Activated CD8-positive, alpha-beta memory T cell treated with anti-CD3 and anti-CD28 coated beads, Interleukin-2, amount 50 U/mL, for 48 hours (primary cell): Measurements from ENCODE around the gene ZC3H11A.
"Not testable (repeated sequence)": the region's sequence is repeated elsewhere in the genome, so short reads cannot be mapped to it uniquely, and the experiment has no call there.

Source experiments
- DNase-seq: peaks from one replicate; pipeline ENCODE4 v3.0.0-alpha.2; 2020

ZC3H11A gene

DNA sequence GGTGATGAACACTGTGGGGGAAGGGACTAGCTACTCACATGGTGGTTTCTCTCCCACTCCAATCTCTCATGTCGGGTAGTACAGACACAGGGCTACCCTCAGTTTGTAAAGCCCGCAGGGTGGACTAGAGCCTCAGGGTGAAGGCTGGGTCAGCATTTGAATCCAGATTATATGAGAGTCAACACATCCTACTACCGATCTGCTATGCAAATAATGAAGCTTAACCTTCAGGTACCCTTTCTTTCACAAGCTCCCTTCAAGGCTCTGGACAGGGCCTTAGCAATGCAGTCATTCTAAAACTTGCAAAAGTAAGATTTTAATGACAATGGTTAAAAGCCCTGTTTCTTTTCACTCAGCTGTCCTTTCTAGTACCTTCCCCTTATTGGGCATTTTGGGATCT lies 5.5 kb upstream of the ZC3H11A start:
- no peak for DNase-seq

DNA sequence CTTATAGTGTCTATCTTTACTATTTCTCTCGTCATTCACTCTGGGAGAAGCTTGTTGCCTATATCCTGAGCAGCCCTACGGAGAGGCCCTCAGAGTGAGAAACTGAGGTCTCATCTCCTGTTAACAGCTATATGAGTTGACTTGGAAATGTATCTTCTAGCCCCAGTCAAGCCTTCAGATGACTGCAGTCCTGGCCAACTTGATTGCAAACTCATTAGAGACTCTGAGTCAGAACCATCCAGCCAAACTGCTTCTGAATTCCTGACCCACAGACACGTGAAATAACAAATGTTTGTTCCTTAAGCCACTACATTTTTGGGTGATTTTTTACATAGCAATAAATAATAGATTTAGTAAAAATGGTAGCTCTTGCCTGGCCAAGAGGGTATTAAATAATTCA lies 3.9 kb upstream of the ZC3H11A start:
- peak; percentile 13 for DNase-seq

DNA sequence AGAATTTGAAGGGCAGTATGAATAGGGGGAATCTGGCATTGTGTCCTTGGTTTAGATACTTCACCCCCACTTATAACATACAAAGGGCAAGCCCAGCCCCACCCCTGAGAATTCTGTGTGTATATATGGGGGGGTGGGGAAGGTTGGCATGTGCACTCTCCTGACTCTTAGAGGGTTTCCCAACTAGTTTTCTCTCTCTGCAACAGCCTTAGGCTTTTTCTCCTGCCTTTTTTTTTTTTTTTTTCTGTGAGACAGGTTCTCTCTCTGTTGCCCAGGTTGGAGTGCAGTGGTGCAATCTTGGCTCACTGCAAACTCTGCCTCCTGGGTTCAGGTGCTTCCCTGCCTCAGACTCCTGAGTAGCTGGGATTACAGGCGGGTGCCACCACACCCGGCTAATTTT lies 2.9 kb upstream of the ZC3H11A start:
- DNase-seq, result no peak

DNA sequence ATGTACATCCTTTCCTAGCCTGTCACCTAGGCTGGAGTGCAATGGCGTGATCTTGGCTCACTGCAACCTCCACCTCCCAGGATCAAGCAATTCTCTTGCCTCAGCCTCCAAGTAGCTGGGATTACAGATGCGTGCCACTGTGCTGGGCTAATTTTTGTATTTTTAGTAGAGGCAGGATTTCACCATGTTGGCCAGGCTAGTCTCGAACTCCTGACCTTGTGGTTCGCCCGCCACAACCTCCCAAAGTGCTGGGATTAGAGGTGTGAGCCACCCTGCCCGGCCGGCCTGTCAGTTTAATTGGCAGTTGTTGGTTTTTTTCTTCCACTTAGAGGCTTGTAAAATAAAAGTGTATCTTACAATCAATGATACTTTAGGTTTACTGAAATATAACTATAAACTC lies 1.9 kb upstream of the ZC3H11A start:
- peak; percentile 41 for DNase-seq

DNA sequence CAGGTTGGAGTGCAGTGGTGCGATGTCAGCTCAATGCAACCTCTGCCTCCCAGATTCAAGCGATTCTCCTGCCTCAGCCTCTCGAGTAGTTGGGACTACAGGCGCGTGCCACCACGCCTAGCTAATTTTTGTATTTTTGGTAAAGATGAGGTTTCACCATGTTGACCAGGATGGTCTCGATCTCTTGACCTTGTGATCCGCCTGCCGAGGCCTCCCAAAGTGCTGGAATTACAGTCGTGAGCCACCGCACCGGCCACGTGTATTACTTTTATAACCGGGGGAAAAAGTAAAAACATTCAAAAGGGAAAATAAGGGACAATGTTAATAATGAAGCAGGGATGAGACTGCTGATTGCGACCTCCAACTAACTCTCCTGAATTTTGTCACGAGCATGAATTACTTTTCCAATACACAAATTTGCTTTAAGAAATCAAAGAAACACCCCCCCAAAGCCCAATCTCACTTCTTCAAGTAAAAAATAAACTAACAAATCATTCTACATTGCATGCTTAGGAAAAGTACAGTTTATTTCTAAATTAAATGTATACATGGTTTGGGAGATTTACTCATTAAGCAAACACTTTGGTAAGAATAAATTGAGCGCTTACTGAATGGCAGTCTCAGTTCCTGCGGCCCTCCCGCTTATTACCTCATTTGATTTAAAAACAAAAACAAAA lies 521 bp upstream of the ZC3H11A start:
- peak; percentile 46 for DNase-seq

DNA sequence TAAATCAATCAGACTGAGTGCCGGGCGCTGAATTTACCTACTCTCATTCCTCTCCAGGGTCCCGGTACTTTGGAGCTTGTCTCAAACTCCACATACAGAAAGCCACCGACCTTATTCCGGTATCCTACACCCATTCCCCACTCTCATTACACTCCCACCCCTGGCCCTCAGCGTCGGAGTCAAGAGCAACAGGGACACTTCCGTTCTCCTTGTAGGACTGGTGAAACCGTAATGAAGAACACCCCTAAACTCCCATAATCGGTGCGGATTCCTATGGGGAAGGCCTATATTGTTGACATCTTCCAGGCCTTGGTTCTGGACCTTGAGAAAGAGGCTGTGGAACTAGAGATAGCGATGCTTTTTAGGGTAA lies 798 bp downstream of the ZC3H11A start:
- peak; percentile 65 for DNase-seq

DNA sequence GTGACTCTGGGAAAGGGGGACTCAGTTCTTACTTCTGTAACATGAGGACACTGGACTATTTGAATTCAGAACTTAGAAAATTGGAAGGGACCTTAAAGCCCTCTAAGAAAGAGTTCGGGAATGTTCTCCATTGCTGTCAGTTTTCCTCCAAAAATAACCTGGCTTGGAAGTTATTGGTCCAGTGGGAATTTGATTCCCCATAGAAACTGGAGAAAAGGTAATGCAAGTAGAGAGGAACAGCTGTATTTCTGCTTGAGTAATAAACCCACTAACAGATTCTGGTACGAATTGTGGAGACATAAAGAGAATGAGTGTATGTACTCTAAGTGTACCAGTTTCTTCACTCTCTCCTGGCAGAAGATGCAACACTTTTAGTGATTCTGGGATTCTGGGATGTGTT lies 1.8 kb downstream of the ZC3H11A start:
- no peak for DNase-seq

DNA sequence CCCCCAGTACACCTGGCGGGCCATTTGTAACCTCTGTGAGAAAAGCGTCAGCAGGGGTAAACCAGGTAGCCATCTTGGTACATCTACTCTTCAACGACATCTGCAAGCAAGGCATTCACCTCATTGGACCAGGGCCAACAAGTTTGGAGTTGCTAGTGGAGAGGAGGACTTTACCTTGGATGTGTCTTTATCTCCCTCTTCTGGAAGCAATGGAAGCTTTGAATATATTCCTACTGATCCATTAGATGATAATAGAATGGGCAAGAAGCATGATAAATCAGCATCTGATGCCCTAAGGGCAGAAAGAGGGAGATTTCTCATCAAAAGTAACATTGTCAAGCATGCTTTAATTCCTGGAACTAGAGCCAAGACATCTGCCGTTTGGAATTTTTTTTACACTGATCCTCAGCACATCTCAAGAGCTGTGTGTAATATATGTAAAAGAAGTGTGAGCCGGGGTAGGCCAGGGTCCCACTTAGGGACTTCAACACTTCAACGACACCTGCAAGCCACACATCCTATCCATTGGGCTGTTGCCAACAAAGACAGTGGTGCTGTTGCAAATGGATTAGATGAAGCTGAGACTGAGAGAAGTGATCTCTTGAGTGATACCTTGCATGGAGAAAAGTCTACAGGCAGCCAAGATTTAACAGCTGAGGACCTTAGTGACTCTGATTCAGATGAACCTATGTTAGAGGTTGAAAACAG lies 2.7 kb downstream of the ZC3H11A start:
- DNase-seq, result no peak

DNA sequence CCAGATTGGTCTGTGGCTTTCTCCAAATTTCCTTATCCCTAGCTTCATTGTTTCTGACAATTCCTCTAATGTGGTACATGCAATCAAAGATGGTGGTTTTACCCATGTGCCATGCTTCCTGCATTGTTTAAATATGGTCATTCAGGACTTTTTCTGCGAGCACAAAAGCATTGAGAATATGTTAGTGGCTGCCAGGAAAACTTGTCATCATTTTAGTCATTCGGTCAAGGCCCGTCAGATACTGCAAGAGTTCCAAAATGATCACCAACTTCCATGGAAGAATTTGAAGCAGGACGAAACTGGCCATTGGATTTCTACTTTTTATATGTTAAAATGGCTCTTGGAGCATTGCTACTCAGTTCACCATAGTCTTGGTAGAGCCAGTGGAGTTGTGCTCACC lies 3.7 kb downstream of the ZC3H11A start:
- no peak for DNase-seq

DNA sequence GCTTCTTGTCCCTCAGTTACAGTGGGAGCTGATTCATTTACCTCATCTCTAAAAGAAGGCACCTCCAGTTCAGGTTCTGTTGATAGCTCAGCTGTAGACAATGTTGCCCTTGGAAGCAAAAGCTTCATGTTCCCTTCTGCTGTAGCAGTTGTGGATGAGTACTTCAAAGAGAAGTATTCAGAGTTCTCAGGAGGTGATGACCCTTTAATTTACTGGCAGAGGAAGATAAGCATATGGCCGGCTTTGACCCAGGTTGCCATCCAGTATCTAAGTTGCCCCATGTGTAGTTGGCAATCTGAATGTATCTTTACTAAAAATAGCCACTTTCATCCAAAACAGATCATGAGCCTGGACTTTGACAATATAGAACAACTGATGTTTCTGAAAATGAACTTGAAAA lies 4.5 kb downstream of the ZC3H11A start:
- DNase-seq, result no peak

DNA sequence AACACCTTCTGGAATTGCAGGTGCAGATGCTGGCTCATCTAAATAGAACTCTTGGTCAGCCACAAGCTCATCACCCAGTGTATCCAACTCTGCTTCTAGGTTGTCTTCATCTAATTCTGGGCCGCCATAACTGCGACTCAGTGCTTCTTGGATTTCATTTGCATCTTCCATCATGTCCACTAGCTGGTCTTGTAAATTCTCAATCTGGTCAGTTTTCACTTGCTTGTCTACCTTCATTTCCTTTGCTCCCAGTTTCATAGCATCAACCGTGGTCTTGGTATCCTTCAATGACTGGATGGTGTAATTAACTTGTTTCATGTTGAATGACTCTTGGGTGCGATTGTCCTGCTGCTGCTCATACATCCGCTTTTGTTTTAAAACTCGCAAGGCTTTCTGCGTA lies 10.3 kb downstream of the ZC3H11A start:
- DNase-seq, result no peak

DNA sequence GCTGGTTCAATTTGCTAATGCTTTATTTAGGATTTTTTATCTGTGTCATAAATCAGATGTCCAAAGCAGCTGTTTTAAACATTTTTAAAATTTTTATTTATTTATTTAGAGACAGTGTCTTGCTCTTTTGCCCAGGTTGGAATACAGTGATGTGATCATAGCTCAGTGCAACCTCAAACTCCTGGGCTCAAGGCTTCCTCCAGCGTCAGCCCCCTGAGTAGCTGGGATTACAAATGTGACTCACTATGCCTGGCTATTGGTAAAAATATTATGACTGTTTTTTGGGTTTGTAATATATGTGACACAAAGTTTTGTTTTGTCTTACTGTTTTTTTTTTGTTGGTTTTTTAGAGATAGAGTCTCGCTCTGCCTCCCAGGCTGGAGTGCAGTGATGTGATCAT lies 11.8 kb downstream of the ZC3H11A start:
- no peak for DNase-seq

DNA sequence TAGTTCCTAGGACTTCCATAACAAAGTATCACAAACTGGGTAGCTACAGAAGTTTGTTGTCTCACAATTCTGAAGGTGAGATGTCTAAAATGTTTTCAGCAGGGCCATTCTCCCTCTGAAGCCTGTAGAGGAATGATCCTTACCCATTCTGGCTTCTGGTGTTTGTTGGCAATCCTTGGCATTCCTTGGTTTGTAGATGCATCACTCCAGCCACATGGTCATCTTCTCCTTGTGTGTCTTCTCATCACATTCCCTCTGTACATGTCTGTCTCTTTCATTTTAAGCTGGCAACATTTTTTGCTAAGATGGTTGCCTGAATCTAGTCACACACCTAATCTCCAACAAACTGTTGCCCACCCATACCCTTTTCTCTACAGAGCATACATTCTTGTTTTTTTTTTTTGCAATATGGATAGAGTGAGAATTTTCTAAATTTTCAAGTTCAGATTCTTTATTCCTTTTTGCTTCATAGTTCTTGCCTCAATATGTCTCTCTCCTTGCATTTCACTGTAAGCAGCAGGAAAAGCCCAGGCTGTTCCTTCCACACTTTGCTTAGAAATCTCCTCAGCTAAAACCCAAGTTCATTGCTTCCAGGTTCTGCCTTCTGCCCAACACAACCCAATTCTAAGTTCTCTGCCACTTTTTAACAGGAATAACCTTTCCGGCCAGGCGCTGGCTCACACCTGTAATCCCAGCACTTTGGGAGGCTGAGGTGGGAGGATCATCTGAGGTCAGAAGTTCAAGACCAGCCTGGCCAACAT lies 18.3 kb downstream of the ZC3H11A start:
- no peak for DNase-seq

DNA sequence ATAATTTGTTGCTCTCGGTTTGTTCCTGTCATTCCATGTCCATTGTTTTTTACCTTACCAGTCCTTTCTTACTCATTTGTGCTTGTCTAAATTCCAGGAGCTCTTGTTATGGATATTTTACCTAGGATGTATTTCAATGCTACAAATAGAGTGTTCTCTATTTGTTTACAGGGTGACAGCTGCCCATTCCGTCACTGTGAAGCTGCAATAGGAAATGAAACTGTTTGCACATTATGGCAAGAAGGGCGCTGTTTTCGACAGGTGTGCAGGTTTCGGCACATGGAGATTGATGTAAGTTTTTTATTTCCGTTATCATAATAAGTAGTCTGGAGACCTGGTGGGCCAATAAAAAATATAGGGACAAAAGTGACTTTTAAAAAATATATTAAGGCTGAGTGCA lies 23.0 kb downstream of the ZC3H11A start:
- no peak for DNase-seq

DNA sequence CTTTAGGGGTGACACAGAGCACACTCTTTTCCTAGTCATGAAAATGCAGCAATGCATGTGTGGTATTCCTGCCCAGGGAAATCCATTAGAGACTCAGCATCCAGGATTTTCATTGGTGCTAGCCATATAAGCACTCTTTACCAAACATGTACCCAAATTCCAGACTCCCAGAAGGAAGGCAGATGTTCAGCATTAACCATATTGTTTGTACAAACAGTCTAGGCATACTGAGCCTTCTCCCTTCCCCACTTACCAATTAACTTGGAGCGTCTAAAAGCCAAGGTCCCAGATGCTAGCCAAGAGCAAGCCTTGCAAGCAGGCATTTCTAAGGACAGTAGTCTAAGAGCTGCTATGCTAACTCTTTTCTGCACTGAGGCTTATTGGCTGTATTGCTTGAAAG lies 27.9 kb downstream of the ZC3H11A start:
- no peak for DNase-seq

DNA sequence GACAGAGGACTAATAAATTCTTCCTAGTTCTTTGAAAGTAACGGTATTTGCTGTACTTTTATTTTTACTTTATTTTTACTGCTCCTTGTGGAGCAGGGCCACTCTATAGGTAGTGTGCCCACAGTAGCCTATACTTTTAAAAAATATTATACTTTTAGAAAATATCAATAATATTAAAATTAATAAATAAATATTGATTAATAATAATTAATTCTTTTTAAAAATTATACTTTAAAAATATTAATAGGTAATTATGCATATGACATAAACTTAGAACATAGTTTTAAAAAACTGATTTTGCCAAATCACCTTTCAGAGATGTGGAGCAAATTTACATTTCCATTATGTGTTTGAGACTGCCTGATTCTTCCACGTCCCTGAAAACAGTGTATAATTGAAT lies 30.8 kb downstream of the ZC3H11A start:
- DNase-seq, result no peak

DNA sequence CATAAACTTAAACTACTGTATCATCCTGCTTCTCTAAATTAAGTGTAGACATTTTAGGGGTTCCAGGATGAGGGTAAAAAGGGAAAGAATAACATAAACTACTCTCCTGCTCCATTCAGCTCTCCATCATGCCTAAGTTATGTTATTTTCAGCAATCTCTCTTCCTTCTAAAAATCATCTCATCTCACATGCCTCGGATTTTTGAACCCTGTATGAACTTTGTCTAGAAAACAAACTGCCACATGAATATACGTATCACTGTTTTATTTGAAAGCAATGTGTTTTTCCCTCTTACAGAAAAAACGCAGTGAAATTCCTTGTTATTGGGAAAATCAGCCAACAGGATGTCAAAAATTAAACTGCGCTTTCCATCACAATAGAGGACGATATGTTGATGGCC lies 32.6 kb downstream of the ZC3H11A start:
- no peak for DNase-seq

DNA sequence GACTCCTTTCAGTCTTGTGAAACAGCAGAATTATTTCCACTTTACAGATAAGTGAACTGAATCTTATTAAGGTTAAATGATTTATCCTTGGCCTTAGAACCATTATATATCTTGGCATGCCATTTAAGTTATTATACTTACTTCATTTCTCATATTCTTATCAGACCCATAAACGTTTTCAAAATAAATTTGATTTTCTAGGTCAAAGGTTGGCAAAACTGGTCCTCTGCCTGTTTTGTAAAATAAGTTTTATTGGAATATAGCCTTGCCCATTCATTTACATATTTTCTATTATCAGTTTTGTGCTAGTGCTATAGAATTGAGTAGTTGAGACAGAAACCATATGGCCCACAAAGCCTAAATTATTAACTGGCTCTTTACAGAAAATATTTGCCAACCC lies 33.1 kb downstream of the ZC3H11A start:
- no peak for DNase-seq

DNA sequence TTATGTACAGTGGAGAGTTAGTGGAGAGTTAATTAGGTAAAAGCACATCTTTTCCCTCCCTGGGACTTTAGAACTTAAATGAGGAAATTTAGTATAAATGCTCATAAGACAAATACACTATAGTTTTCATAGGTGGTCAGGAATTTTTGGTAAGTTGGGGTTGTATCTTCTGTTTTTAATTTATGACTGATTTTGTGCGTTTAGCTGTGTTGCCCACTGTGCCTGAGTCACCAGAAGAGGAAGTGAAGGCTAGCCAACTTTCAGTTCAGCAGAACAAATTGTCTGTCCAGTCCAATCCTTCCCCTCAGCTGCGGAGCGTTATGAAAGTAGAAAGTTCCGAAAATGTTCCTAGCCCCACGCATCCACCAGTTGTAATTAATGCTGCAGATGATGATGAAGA lies 33.8 kb downstream of the ZC3H11A start:
- DNase-seq, result not testable (repeated sequence)

DNA sequence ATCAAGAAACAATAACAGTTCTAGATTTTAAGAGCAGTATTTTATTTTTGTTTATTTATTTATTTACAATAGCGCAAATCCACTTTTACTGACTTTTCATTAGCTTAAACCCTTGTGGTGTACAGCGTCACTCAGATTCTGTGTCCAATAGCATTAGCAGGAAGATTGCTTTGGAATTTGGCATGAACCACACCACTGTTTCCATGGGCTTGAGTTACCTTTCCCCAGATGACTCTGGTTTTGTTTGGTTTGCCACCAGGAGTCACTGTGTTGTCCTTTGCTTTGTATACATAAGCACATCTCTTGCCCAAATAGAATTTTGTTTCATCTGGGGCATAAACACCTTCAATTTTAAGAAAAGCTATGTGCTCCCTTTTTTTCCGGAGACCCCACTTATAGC lies 40.1 kb downstream of the ZC3H11A start:
- DNase-seq, result no peak

DNA sequence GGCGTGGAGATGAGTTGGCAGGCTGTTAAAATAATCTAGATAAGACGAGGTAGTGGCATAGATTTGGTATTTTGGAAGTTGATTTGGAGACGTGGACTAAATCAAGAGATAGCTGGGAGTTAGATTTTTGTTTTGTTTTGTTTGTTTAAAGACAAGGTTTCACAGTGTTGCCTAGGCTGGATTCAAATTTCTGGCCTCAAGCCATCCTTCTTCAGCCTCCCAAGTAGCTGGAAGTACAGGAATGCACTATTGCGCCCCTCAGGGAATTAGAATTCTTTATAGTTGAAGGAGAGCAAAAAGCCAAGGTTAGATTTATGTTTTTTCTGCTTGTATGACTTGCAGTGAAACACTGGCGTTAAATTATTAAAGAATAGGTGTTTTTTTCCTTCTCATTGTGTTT lies 43.7 kb downstream of the ZC3H11A start:
- no peak for DNase-seq

DNA sequence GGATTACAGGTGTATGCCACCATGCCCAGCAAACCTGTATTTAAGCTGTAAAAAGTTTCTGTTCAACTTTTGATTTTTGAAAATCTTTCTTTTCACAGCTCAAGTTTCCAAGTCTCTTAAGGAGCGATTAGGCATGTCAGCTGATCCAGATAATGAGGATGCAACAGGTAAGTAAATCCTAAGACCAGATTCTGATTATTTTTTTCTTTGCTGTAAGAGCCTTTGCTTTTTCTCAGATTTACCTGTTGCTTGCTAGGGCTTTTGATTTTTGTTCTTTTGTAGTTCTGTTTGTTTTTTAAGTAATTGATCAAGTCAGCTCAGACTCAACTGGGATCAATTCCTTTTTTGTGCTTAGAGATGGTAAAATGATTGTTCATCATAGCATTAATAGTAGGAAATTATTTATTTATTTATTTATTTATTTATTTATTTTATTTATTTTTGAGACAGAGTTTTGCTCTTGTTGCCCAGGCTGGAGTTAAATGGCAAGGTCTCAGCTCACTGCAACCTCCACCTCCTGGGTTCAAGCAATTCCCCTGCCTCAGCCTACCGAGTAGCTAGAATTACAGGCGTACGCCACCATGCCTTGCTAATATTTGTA lies 44.9 kb downstream of the ZC3H11A start:
- no peak for DNase-seq

DNA sequence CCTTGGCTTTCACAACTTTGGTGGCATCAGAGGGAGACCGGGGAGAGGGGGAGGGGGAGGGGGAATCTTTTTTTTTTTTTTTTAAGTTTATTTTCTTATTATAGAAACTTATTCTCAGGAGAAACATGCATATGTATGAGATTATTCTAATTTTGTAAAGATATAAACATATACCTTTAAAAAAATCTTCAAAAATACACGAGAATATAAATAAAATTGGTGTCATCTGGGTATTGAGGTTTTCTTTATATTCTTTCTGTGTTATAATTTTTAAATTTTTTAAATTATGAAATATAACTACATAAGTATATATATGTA lies 47.1 kb downstream of the ZC3H11A start:
- DNase-seq, result no peak

DNA sequence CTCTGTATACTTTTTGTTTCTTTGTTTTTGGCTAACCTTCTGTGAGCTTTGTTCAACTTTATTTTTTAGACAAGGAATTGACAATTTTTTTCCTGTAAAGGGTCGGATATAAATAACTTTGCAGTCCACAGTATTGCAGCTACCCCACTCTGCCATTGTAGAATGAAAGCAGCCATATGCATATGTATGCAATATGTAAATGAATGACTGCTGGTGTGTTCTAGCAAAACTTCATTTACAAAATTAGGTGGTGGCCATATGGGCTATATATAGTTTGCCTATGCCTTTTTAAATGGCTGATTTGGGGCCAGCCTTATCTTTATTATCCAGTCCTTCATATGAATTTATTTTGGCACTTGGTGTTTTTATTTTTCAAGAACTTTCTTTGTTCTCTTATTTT lies 48.0 kb downstream of the ZC3H11A start:
- DNase-seq, result no peak
